Prostate gland (tissue), 2 donors: Measurements from ENCODE around the gene C3.

Source experiments
- CTCF ChIP-seq, 4 experiments: fragments of 200-600 bp in 2 of 4; fragments of 450-650 bp in 2 of 4; sonication (generic) in 2 of 4; IDR thresholded peaks; 1 replicate in 3 of 4; 2 replicates in 1 of 4; pipeline ENCODE4 v1.5.1; 2016 to 2019; ENCODE audit warnings: antibody characterized with exemption in 4 of 4, mild to moderate bottlenecking in 2 of 4, moderate library complexity in 2 of 4
- POLR2A ChIP-seq: fragments of 450-650 bp; IDR thresholded peaks from one replicate; pipeline ENCODE4 v1.6.1; 2016; ENCODE audit warnings: antibody characterized with exemption, mild to moderate bottlenecking
- POLR2AphosphoS5 ChIP-seq: sonication (generic); formaldehyde crosslinking; IDR thresholded peaks from one replicate; pipeline ENCODE4 v1.6.1; 2017; ENCODE audit warnings: antibody characterized with exemption

GRCh38 chr19:6651965-6652804 is 68.3 kb downstream of the C3 start:
- no peak for TF ChIP-seq CTCF (IDR thresholded peaks at IDR 0.05)
- TF ChIP-seq POLR2AphosphoS5, result no peak
- no peak for TF ChIP-seq POLR2A
